IMR-90 (cell line): ENCODE measurements around the gene PTBP2.

ENCODE experiments used
- BHLHE40 ChIP-seq: fragments of 150-350 bp; IDR thresholded peaks from 2 replicates; pipeline ENCODE4 v1.6.1; 2016; ENCODE audit warnings: mild to moderate bottlenecking, low read depth, low read length
- CEBPB ChIP-seq: IDR thresholded peaks from 2 replicates; pipeline ENCODE4 v1.6.1; 2012; ENCODE audit warnings: low read depth, low read length, improper control_type of control experiment
- CHD1 ChIP-seq: IDR thresholded peaks from 2 replicates; pipeline ENCODE4 v1.6.1; 2012; ENCODE audit warnings: low read depth, low read length, improper control_type of control experiment
- MXI1 ChIP-seq: IDR thresholded peaks from 2 replicates; pipeline ENCODE4 v1.6.1; 2012; ENCODE audit warnings: low read depth, mild to moderate bottlenecking, low read length, moderate library complexity, borderline replicate concordance
- NFE2L2 ChIP-seq: fragments of 150-350 bp; IDR thresholded peaks from 2 replicates; pipeline ENCODE4 v1.6.1; 2016; ENCODE audit warnings: low read depth, mild to moderate bottlenecking, low read length
- POLR2A ChIP-seq: IDR thresholded peaks from 2 replicates; pipeline ENCODE4 v1.6.1; 2012; ENCODE audit warnings: mild to moderate bottlenecking, low read depth, low read length
- RAD21 ChIP-seq: IDR thresholded peaks from 2 replicates; pipeline ENCODE4 v1.6.1; 2012; ENCODE audit warnings: low read length, improper control_type of control experiment
- RCOR1 ChIP-seq: IDR thresholded peaks from 2 replicates; pipeline ENCODE4 v1.6.1; 2012; ENCODE audit warnings: mild to moderate bottlenecking, low read length, improper control_type of control experiment; ENCODE audit not compliant: insufficient replicate concordance
- RFX5 ChIP-seq: IDR thresholded peaks from 2 replicates; pipeline ENCODE4 v1.8.0; 2012; ENCODE audit warnings: low read depth, mild to moderate bottlenecking, low read length, moderate library complexity
- SMC3 ChIP-seq: fragments of 150-350 bp; IDR thresholded peaks from 2 replicates; pipeline ENCODE4 v1.6.1; 2016; ENCODE audit warnings: low read depth, mild to moderate bottlenecking, antibody characterized with exemption, low read length, moderate library complexity
- TF ChIP-seq, protein P1 (sequence below): conservative IDR thresholded peaks from 2 replicates; pipeline ENCODE4 v1.5.1; 2012; ENCODE audit warnings: mild to moderate bottlenecking, low read depth, low read length, improper control_type of control experiment
- TF ChIP-seq, protein P2 (sequence below): fragments of 150-350 bp; IDR thresholded peaks from 2 replicates; pipeline ENCODE4 v1.6.1; 2016; ENCODE audit warnings: low read depth, mild to moderate bottlenecking, low read length, moderate library complexity, borderline replicate concordance
- TF ChIP-seq, protein P3 (sequence below): fragments of 150-350 bp; IDR thresholded peaks from 2 replicates; pipeline ENCODE4 v1.6.1; 2017; ENCODE audit warnings: mild to moderate bottlenecking, antibody characterized with exemption, low read length, low read depth

DNA sequence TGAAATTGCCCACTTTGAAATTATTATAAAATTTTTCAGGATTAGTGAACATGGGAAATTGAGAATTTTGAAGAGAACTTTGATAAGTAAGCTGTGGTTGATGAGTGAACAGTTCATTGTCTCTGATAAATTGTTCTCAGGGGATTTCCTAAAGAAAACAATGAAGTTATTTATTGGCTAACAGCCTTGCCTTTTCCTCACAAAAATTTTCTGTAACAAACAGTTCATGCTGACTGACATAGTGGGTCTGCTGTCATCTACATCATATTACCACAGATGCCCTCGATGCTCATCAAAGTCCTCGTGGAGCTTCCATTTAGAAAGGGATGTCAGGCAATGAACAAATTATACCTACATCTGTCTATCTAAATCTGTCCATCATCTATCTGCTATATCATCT, 113.4 kb downstream of the PTBP2 start:
- TF ChIP-seq POLR2A, result no peak
- TF ChIP-seq MXI1, result no peak
- no peak for TF ChIP-seq BHLHE40
- TF ChIP-seq, protein P1, sequence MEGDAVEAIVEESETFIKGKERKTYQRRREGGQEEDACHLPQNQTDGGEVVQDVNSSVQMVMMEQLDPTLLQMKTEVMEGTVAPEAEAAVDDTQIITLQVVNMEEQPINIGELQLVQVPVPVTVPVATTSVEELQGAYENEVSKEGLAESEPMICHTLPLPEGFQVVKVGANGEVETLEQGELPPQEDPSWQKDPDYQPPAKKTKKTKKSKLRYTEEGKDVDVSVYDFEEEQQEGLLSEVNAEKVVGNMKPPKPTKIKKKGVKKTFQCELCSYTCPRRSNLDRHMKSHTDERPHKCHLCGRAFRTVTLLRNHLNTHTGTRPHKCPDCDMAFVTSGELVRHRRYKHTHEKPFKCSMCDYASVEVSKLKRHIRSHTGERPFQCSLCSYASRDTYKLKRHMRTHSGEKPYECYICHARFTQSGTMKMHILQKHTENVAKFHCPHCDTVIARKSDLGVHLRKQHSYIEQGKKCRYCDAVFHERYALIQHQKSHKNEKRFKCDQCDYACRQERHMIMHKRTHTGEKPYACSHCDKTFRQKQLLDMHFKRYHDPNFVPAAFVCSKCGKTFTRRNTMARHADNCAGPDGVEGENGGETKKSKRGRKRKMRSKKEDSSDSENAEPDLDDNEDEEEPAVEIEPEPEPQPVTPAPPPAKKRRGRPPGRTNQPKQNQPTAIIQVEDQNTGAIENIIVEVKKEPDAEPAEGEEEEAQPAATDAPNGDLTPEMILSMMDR, result no peak
- no peak for TF ChIP-seq NFE2L2
- TF ChIP-seq, protein P2, sequence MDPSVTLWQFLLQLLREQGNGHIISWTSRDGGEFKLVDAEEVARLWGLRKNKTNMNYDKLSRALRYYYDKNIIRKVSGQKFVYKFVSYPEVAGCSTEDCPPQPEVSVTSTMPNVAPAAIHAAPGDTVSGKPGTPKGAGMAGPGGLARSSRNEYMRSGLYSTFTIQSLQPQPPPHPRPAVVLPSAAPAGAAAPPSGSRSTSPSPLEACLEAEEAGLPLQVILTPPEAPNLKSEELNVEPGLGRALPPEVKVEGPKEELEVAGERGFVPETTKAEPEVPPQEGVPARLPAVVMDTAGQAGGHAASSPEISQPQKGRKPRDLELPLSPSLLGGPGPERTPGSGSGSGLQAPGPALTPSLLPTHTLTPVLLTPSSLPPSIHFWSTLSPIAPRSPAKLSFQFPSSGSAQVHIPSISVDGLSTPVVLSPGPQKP, result no peak
- no peak for TF ChIP-seq RAD21
- no peak for TF ChIP-seq SMC3
- TF ChIP-seq RCOR1, result no peak
- no peak for TF ChIP-seq CHD1
- TF ChIP-seq, protein P3, sequence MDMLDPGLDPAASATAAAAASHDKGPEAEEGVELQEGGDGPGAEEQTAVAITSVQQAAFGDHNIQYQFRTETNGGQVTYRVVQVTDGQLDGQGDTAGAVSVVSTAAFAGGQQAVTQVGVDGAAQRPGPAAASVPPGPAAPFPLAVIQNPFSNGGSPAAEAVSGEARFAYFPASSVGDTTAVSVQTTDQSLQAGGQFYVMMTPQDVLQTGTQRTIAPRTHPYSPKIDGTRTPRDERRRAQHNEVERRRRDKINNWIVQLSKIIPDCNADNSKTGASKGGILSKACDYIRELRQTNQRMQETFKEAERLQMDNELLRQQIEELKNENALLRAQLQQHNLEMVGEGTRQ, result no peak
- TF ChIP-seq RFX5, result no peak
- TF ChIP-seq CEBPB, result no peak
